Activated CD8-positive, alpha-beta memory T cell treated with anti-CD3 and anti-CD28 coated beads for 24 hours (primary cell): ENCODE data around the gene BICDL1.

Experiments
- DNase-seq: peaks from one replicate; pipeline ENCODE4 v3.0.0-alpha.2; 2020

The BICDL1 gene

DNA sequence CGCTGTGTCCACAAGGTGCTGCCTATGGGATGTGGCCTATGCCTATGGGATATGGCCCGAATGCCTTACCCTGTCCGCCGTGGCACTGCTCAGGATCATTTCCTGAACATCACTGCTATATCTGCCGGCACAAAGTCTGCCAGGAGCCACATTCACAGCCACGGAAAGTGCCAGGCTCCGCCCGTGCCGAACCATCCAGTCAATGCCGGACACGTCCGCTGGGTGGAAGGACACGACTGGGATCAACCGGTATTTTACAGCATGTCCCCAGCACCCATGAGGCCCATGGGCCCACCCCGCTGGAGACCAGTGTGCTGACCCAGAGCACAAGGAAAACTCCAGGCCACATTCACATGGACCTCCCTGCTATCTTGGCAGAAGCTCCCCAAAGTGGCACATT is 142.1 kb downstream of the BICDL1 start:
- no peak for DNase-seq

DNA sequence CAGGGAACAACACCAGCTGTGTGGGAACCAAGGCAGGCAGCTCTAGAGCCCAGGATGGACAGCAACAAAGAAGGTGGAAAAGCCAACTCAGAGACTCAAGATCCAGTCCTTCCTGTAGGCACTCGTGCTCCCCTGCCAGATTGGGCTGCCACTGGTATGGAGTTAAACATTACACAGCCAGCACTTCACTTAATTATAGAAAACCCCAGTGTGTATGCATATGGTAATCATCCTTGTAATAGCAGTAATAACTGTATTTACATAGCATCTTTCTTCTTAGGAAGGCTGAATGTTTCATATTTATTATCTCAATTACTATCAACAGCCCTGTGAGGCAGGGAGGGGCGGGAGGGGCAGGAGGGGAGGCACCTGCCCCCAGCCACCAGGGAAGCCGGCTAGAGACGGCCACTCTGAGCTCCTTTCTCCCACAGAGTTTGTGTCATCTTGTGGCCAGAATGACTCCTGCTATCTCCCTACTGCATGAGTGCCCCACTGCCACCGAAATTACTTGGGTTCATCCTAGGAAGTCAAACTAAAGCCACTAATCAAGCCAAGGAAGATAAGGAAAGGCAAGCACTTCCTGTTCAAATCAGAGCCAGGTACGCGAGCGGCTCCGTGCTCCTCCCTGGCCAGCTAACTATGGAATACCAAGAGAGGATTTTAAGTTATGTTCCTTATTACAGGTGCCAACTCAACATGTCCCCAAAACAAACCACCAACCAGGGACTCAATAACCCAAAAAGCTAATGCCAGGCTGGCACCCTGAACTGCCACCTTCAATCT is 143.2 kb downstream of the BICDL1 start:
- no peak for DNase-seq

- no peak for DNase-seq
Observed at GRCh38 chr12:120132863-120133385, 143.9 kb downstream of the BICDL1 start.

- DNase-seq = no peak
Observed at GRCh38 chr12:120134307-120134980, 145.4 kb downstream of the BICDL1 start.

- no peak for DNase-seq
Observed at GRCh38 chr12:120136093-120136770, 147.2 kb downstream of the BICDL1 start.

DNA sequence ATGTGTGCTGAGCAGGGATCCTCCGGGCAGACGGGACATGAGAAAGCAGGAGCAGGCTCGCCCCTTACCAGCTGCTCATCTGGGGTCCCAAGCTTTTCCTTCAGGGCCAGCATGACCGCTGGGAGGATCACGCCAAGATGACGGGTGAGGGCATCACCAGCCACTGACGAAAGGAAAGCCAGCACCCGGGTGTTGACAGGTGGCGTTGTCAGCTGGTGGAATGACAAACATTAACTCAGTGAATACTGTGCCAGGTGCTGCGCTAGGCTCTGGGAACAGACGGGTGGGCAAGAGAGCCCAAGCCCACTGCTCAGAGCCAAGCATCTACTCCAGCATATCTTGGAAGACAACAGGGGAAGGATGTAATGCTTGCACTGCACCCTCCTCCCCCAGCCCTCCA is 148.8 kb downstream of the BICDL1 start:
- no peak for DNase-seq

GRCh38 chr12:120138366-120138765 is 149.3 kb downstream of the BICDL1 start:
- no peak for DNase-seq

GRCh38 chr12:120139958-120140357 is 150.9 kb downstream of the BICDL1 start:
- DNase-seq = no peak

GRCh38 chr12:120140603-120141002 is 151.6 kb downstream of the BICDL1 start:
- DNase-seq = no peak

GRCh38 chr12:120141336-120141735 is 152.3 kb downstream of the BICDL1 start:
- DNase-seq = no peak

- no peak for DNase-seq
Observed at GRCh38 chr12:120142231-120142877, 153.3 kb downstream of the BICDL1 start.
